ENCODE measurements around the gene ICAM4. TPM values are rescaled to one million over a fixed set of nuclear protein-coding genes. Genes with fewer than 3 reads are reported as not detected.

Gene ICAM4
- total RNA-seq, 1 donor from 2014 or later, result 5.3 TPM

- H3K27ac Mint-ChIP-seq, result no peak overlapping the region
- H3K4me1 Mint-ChIP-seq (ENCODE audit: unreplicated experiment), result peaks cover 6% of the 10 kb centered on the region
- peaks cover 8% of the 10 kb centered on the region for H3K36me3 Mint-ChIP-seq
- no peaks in the 10 kb centered on the region for H3K9me3 Mint-ChIP-seq
- no peak overlapping the region for H3K4me3 Mint-ChIP-seq
- DNase-seq (ENCODE audit: extremely low spot score, unreplicated experiment), result no peak
- peaks cover 63% of the 10 kb centered on the region for H3K27me3 Mint-ChIP-seq
- TF ChIP-seq CTCF (conservative IDR thresholded peaks at IDR 0.05), result no peak
These were observed 1.8 kb upstream of the ICAM4 start for GRCh38 chr19:10284960-10285278.

- H3K36me3 Mint-ChIP-seq, result peaks cover 8% of the 10 kb centered on the region
- TF ChIP-seq CTCF (conservative IDR thresholded peaks at IDR 0.05), result no peak
- peak overlapping the region; percentile 43 for H3K27ac Mint-ChIP-seq
- no peak for DNase-seq (ENCODE audit: extremely low spot score, unreplicated experiment)
- H3K4me1 Mint-ChIP-seq (ENCODE audit: unreplicated experiment), result peaks cover 8% of the 10 kb centered on the region
- H3K4me3 Mint-ChIP-seq, result no peak overlapping the region
- H3K27me3 Mint-ChIP-seq, result peaks cover 66% of the 10 kb centered on the region
- no peaks in the 10 kb centered on the region for H3K9me3 Mint-ChIP-seq
These were observed 1.4 kb upstream of the ICAM4 start for GRCh38 chr19:10285393-10285792.

GRCh38 chr19:10288662-10289166 is 2.0 kb downstream of the ICAM4 start:
- Mint-ChIP-seq H3K36me3 (peaks cover 8% of the 10 kb centered on the region), H3K4me3 (peak overlapping the region; percentile 87), H3K27me3 (peaks cover 94% of the 10 kb centered on the region), H3K4me1 (ENCODE audit: unreplicated experiment) (peaks cover 21% of the 10 kb centered on the region), H3K27ac (peak overlapping the region; percentile 66), H3K9me3 (no peaks in the 10 kb centered on the region)
- TF ChIP-seq CTCF (conservative IDR thresholded peaks at IDR 0.05), result no peak
- no peak for DNase-seq (ENCODE audit: extremely low spot score, unreplicated experiment)

GRCh38 chr19:10289167-10289835 is 2.5 kb downstream of the ICAM4 start:
- TF ChIP-seq CTCF (conservative IDR thresholded peaks at IDR 0.05), result no peak
- peaks cover 21% of the 10 kb centered on the region for H3K4me1 Mint-ChIP-seq (ENCODE audit: unreplicated experiment)
- H3K36me3 Mint-ChIP-seq, result peaks cover 8% of the 10 kb centered on the region
- H3K27ac Mint-ChIP-seq, result no peak overlapping the region
- H3K4me3 Mint-ChIP-seq, result peak overlapping the region; percentile 87
- peaks cover 97% of the 10 kb centered on the region for H3K27me3 Mint-ChIP-seq
- no peak for DNase-seq (ENCODE audit: extremely low spot score, unreplicated experiment)
- H3K9me3 Mint-ChIP-seq, result no peaks in the 10 kb centered on the region

GRCh38 chr19:10289836-10290356 is 3.1 kb downstream of the ICAM4 start, which contains the start of gene ICAM5:
Gene ICAM5 (plus strand): TSS chr19:10289952. CDS start chr19:10290044, 92 bp downstream.
- Mint-ChIP-seq H3K9me3 (no peaks in the 10 kb centered on the region), H3K27me3 (peaks cover 100% of the 10 kb centered on the region), H3K27ac (peak within 1 kb of the TSS; percentile 66), H3K4me1 (ENCODE audit: unreplicated experiment) (peaks cover 21% of the 10 kb centered on the region), H3K36me3 (peaks cover 8% of the 10 kb centered on the region), H3K4me3 (peak within 1 kb of the TSS; percentile 87)
- DNase-seq (ENCODE audit: extremely low spot score, unreplicated experiment), result no peak
- TF ChIP-seq CTCF (conservative IDR thresholded peaks at IDR 0.05), result no peak

All from type B pancreatic cell (in vitro differentiated cells).